HCT116 (cell line): Measurements from ENCODE around the gene MKI67. TPM values are rescaled to one million over a fixed set of nuclear protein-coding genes. Genes with fewer than 3 reads are reported as not detected.

Source experiments
- ATAC-seq: fragments of 200-7000 bp; cut with Tn5 transposase; 2 replicates; pipeline ENCODE4 v1.9.1; 2020; ENCODE audit warnings: mild to moderate bottlenecking, moderate library complexity
- BruUV-seq: library from RNA; stranded (reverse); fragments of 400-500 nt; replicated peaks from 2 replicates; lab custom pipeline; 2021; lab: Mats Ljungman, UMichigan
- CTCF ChIA-PET: fragments of 300-600 bp; sonication (Branson Sonifier 250); formaldehyde crosslinking; loops from one replicate; lab custom pipeline; 2021; ENCODE audit warnings: antibody characterized with exemption; lab: Charles Lee
- POLR2A ChIA-PET: fragments of 300-600, 350-600 bp; sonication (Branson Sonifier 250); formaldehyde crosslinking; loops from one replicate; lab custom pipeline; 2021; ENCODE audit warnings: antibody characterized with exemption; lab: Charles Lee
- RAD21 ChIA-PET, 2 experiments: fragments of 300-600 bp; sonication (Branson Sonifier 250); formaldehyde crosslinking; loops; one replicate each; lab custom pipeline; 2023; ENCODE audit warnings: low total read pairs in 2 of 2; ENCODE audit not compliant: uncharacterized antibody in 2 of 2, unreplicated experiment in 2 of 2, low non-redundant PET in 1 of 2; lab: Charles Lee
- DNase-seq: peaks from one replicate; pipeline ENCODE4 v3.0.0-alpha.2; 2010; ENCODE audit warnings: low read depth, low spot score
- H2AFZ ChIP-seq: fragments of 200-600 bp; shearing (Covaris generic), sonication (generic); 2 replicates; pipeline ENCODE4 v1.6.1; 2017; ENCODE audit warnings: low read depth, mixed run types, mixed read lengths, antibody characterized with exemption, low read length; ENCODE audit not compliant: poor library complexity, severe bottlenecking
- H3K27ac ChIP-seq: 2 replicates; pipeline ENCODE4 v1.5.1; 2012; ENCODE audit warnings: low read depth, low read length
- H3K27me3 ChIP-seq: fragments of 200-600 bp; sonication (generic); 2 replicates; pipeline ENCODE4 v1.6.1; 2016; ENCODE audit warnings: mixed run types, low read length, mixed read lengths; ENCODE audit not compliant: insufficient read depth
- H3K36me3 ChIP-seq, 2 experiments: fragments of 200-500 bp in 1 of 2; fragments of 200-600 bp in 1 of 2; sonication (Bioruptor generic) in 1 of 2; sonication (generic) in 1 of 2; 2 replicates each; pipeline versions ENCODE4 v1.5.1 to v1.6.1; 2014 to 2016; ENCODE audit warnings: low read length in 2 of 2, inconsistent platforms in 1 of 2, mixed read lengths in 1 of 2, mixed run types in 1 of 2; ENCODE audit not compliant: insufficient read depth in 2 of 2, control insufficient read depth in 1 of 2
- H3K4me1 ChIP-seq, 2 experiments: fragments of 200-600 bp in 1 of 2; sonication (generic) in 1 of 2; 2 replicates each; pipeline versions ENCODE4 v1.5.1 to v1.6.1; 2012 to 2017; ENCODE audit warnings: low read length in 2 of 2, inconsistent platforms in 1 of 2, mild to moderate bottlenecking in 1 of 2, mixed read lengths in 1 of 2, mixed run types in 1 of 2, moderate library complexity in 1 of 2; ENCODE audit not compliant: insufficient read depth in 2 of 2, control insufficient read depth in 1 of 2
- H3K4me2 ChIP-seq: fragments of 200-600 bp; sonication (generic); 2 replicates; pipeline ENCODE4 v1.6.1; 2017; ENCODE audit warnings: mixed run types, low read length, mixed read lengths
- H3K4me3 ChIP-seq, 2 experiments: fragments of 200-600 bp in 1 of 2; sonication (generic) in 1 of 2; replicated peaks in 1 of 2; 2 replicates each; pipeline ENCODE4 v1.5.1; 2011 to 2016; ENCODE audit warnings: low read length in 2 of 2, control low read depth in 1 of 2, low read depth in 1 of 2, mild to moderate bottlenecking in 1 of 2, mixed read lengths in 1 of 2, mixed run types in 1 of 2
- H3K79me2 ChIP-seq: fragments of 200-600 bp; sonication (generic); 2 replicates; pipeline ENCODE4 v1.6.1; 2017; ENCODE audit warnings: mild to moderate bottlenecking, mixed run types, low read length, moderate library complexity, mixed read lengths; ENCODE audit not compliant: insufficient read depth
- H3K9ac ChIP-seq: fragments of 200-600 bp; sonication (generic); 2 replicates; pipeline ENCODE4 v1.6.1; 2016; ENCODE audit warnings: low read length, mixed read lengths
- H3K9me2 ChIP-seq: fragments of 200-600 bp; sonication (generic), shearing (Covaris generic); 2 replicates; pipeline ENCODE4 v1.6.1; 2017; ENCODE audit warnings: mixed run types, mild to moderate bottlenecking, moderate library complexity; ENCODE audit not compliant: insufficient read depth
- H3K9me3 ChIP-seq, 2 experiments: fragments of 200-500 bp in 1 of 2; fragments of 200-600 bp in 1 of 2; sonication (Bioruptor generic) in 1 of 2; sonication (generic) in 1 of 2; 2 replicates each; pipeline ENCODE4 v1.6.1; 2014 to 2017; ENCODE audit warnings: low read length in 2 of 2, mixed read lengths in 2 of 2, inconsistent platforms in 1 of 2, low read depth in 1 of 2, mild to moderate bottlenecking in 1 of 2, mixed run types in 1 of 2, moderate library complexity in 1 of 2; ENCODE audit not compliant: control insufficient read depth in 1 of 2, insufficient read depth in 1 of 2
- H4K20me1 ChIP-seq: fragments of 200-600 bp; sonication (generic), shearing (Covaris generic); 2 replicates; pipeline ENCODE4 v1.6.1; 2017; ENCODE audit warnings: mixed run types, mild to moderate bottlenecking, moderate library complexity; ENCODE audit not compliant: insufficient read depth
- CBX3 ChIP-seq: IDR thresholded peaks from 2 replicates; pipeline ENCODE4 v1.6.1; 2012; ENCODE audit warnings: low read depth
- POLR2A ChIP-seq: IDR thresholded peaks from 2 replicates; pipeline ENCODE4 v1.7.0; 2011; ENCODE audit warnings: borderline replicate concordance; ENCODE audit not compliant: insufficient read depth, insufficient read length; ENCODE audit errors: extremely low read depth
- RAD21 ChIP-seq: IDR thresholded peaks from 2 replicates; pipeline ENCODE4 v1.6.1; 2012; ENCODE audit warnings: low read depth, mild to moderate bottlenecking
- ZFX ChIP-seq: fragments of 450-650 bp; IDR thresholded peaks from 2 replicates; pipeline ENCODE4 v1.6.1; 2017
- intact Hi-C: fragments of 100-400 bp; cut with micrococcal nuclease; formaldehyde crosslinking; loops from 2 replicates; pipeline ENCODE4 v1.10.0; 2022
- total RNA-seq: library from RNA; stranded (reverse); gene quantifications from one replicate; pipeline ENCODE4 v1.2.1, GENCODE V29; 2021; ENCODE audit not compliant: unreplicated experiment
- TF ChIP-seq, protein P1 (sequence below): IDR thresholded peaks from 2 replicates; pipeline ENCODE4 v1.6.1; 2012
- TF ChIP-seq, protein P2 (sequence below): IDR thresholded peaks from 2 replicates; pipeline ENCODE4 v1.6.1; 2012

MKI67 gene
- total RNA-seq, 1 experiment from 2014 or later = 202 TPM

DNA sequence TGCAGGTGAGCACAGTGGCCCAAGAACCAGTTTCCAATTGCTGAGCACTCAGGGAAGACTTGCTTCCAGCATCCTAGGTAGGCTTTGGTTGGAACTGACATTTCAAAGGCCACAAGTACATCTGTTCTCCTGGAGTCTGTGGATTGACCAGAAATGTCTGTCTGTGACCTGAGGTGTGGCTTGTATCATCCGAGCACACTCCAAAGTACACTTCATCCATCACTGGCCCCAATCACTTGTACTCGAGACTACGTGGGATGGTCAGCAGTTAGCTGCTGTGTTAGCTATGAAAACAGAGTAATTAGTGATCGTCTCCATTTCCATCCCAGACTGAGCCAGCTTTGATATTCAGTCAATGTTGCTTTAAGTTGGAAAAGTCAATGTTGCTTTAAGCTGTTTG, 45.0 kb downstream of the MKI67 start:
- intact Hi-C loops = no loop called here
- no peak for ATAC-seq
- POLR2A ChIA-PET = no interaction called here
- no peaks in the 10 kb centered on the region for H3K9me2 ChIP-seq
- H3K4me2 ChIP-seq = no peak overlapping the region
- BruUV-seq = no TSS peak
- H3K27ac ChIP-seq = no peak overlapping the region
- no peaks in the 10 kb centered on the region; the same call in 1 of the 2 replicates for H4K20me1 ChIP-seq
- no peak for TF ChIP-seq CBX3
- TF ChIP-seq, protein P1, sequence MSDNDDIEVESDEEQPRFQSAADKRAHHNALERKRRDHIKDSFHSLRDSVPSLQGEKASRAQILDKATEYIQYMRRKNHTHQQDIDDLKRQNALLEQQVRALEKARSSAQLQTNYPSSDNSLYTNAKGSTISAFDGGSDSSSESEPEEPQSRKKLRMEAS = no peak
- TF ChIP-seq, all 23 proteins: peak for 0
- DNase-seq = no peak
- Histone ChIP-seq H3K9me3 (no peaks in the 10 kb centered on the region), H3K9ac (no peak overlapping the region), H3K79me2 (no peaks in the 10 kb centered on the region), H2AFZ (no peak overlapping the region), H3K36me3 (no peaks in the 10 kb centered on the region), H3K4me3 (no peak overlapping the region), H3K4me1 (no peaks in the 10 kb centered on the region), H3K27me3 (no peaks in the 10 kb centered on the region)
- ChIA-PET CTCF (interaction anchor here (1.3 to 2.4 kb wide), 2 partner anchors 12 to 46 kb away, joined by 3 to 8 read pairs; no protein-coding TSS in a partner anchor), RAD21 (no interaction called here)

GRCh38 chr10:128080641-128081040, 45.6 kb downstream of the MKI67 start:
- TF ChIP-seq, protein P1 = no peak
- TF ChIP-seq CBX3 (no peak), RAD21 (no peak), ZFX (no peak), POLR2A (no peak)
- TF ChIP-seq, protein P2, sequence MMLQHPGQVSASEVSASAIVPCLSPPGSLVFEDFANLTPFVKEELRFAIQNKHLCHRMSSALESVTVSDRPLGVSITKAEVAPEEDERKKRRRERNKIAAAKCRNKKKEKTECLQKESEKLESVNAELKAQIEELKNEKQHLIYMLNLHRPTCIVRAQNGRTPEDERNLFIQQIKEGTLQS = no peak
- no peak for DNase-seq
- no peak overlapping the region for H2AFZ ChIP-seq
- intact Hi-C loops = no loop called here
- no peaks in the 10 kb centered on the region for H3K9me2 ChIP-seq
- H3K36me3 ChIP-seq = no peaks in the 10 kb centered on the region
- no peak overlapping the region for H3K4me2 ChIP-seq
- no peaks in the 10 kb centered on the region for H3K9me3 ChIP-seq
- no peaks in the 10 kb centered on the region; the same call in 1 of the 2 replicates for H4K20me1 ChIP-seq
- ChIA-PET CTCF (interaction anchor here (1.3 to 2.4 kb wide), 2 partner anchors 11 to 71 kb away, joined by 3 to 8 read pairs; no protein-coding TSS in a partner anchor), RAD21 (no interaction called here), POLR2A (no interaction called here)
- H3K4me1 ChIP-seq = no peaks in the 10 kb centered on the region
- H3K27me3 ChIP-seq = no peaks in the 10 kb centered on the region
- H3K9ac ChIP-seq = no peak overlapping the region
- no peak overlapping the region for H3K4me3 ChIP-seq
- no peak for ATAC-seq
- H3K79me2 ChIP-seq = no peaks in the 10 kb centered on the region
- BruUV-seq = no TSS peak
- no peak overlapping the region for H3K27ac ChIP-seq
